K562 (cell line): ENCODE data around the gene CTPS1.

ENCODE experiments used
- ARID1B ChIP-seq: fragments of 450-650 bp; IDR thresholded peaks from 2 replicates; pipeline ENCODE4 v1.6.1; 2016; ENCODE audit warnings: antibody characterized with exemption, mild to moderate bottlenecking, inconsistent platforms
- CHD1 ChIP-seq: fragments of 200-600 bp; sonication (generic); IDR thresholded peaks from one replicate; pipeline ENCODE4 v1.6.1; 2012; ENCODE audit warnings: mild to moderate bottlenecking, moderate library complexity, low read length, inconsistent platforms
- FIP1L1 ChIP-seq: fragments of 200-400 bp; formaldehyde crosslinking; IDR thresholded peaks from 2 replicates; pipeline ENCODE4 v1.6.1; 2018; ENCODE audit warnings: mild to moderate bottlenecking, low read depth, low read length; ENCODE audit not compliant: poor library complexity, severe bottlenecking
- KDM1A ChIP-seq, 2 experiments: fragments of 450-650 bp; IDR thresholded peaks; 2 replicates each; pipeline ENCODE4 v1.6.1; 2016; ENCODE audit warnings: mild to moderate bottlenecking in 2 of 2
- SMAD3 ChIP-seq: fragments of 450-650 bp; formaldehyde crosslinking; conservative IDR thresholded peaks from 2 replicates; pipeline ENCODE4 v1.4.0; 2020; ENCODE audit warnings: mild to moderate bottlenecking
- YY1 ChIP-seq, 3 experiments: IDR thresholded peaks; 2 replicates each; pipeline ENCODE4 v1.6.1; 2011; ENCODE audit warnings: low read length in 2 of 3, mild to moderate bottlenecking in 2 of 3, moderate library complexity in 2 of 3, borderline replicate concordance in 1 of 3, control low read depth in 1 of 3, low read depth in 1 of 3; ENCODE audit not compliant: insufficient read depth in 3 of 3, insufficient replicate concordance in 2 of 3, control insufficient read depth in 1 of 3, insufficient read length in 1 of 3; ENCODE audit errors: extremely low read depth in 1 of 3
- TF ChIP-seq, protein P1 (sequence below): fragments of 250-450 bp; sonication (Bioruptor Pico); IDR thresholded peaks from 2 replicates; pipeline ENCODE4 v1.5.0; 2020; ENCODE audit warnings: mild to moderate bottlenecking, borderline replicate concordance

DNA sequence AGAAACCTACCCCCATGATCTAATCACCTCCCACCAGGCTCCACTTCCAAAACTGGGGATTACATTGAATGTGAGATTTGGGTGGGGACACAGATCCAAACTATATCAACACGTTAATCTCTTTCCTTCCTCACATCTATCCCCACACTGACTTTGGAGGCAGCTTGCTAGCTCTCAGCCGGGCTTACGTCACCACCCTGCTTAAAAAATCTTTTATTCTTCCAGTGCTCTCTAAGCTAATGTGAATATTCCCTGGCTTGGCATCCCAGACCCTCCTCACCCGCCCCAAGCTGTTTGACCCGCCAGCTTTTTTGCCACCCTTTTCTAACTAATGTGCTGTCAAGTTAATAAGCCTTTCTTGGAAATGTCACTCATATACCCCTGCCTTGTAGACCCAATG lies 47.9 kb upstream of the CTPS1 start:
- TF ChIP-seq KDM1A (IDR thresholded peaks at IDR 0.05) = no peak
- TF ChIP-seq FIP1L1 = no peak
- TF ChIP-seq YY1 (IDR thresholded peaks at IDR 0.05; ENCODE audit: borderline replicate concordance in 1 of 3, control insufficient read depth in 1 of 3, extremely low read depth in 1 of 3, insufficient read depth in 3 of 3, insufficient read length in 1 of 3, insufficient replicate concordance in 2 of 3, low read depth in 1 of 3, low read length in 2 of 3) = no peak
- TF ChIP-seq, protein P1, sequence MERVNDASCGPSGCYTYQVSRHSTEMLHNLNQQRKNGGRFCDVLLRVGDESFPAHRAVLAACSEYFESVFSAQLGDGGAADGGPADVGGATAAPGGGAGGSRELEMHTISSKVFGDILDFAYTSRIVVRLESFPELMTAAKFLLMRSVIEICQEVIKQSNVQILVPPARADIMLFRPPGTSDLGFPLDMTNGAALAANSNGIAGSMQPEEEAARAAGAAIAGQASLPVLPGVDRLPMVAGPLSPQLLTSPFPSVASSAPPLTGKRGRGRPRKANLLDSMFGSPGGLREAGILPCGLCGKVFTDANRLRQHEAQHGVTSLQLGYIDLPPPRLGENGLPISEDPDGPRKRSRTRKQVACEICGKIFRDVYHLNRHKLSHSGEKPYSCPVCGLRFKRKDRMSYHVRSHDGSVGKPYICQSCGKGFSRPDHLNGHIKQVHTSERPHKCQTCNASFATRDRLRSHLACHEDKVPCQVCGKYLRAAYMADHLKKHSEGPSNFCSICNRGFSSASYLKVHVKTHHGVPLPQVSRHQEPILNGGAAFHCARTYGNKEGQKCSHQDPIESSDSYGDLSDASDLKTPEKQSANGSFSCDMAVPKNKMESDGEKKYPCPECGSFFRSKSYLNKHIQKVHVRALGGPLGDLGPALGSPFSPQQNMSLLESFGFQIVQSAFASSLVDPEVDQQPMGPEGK (CRISPR knock-in tag) = no peak
- TF ChIP-seq CHD1 = no peak
- TF ChIP-seq ARID1B = no peak
- TF ChIP-seq SMAD3 (CRISPR knock-in tag) = no peak
